ENCODE data around the gene COL3A1.

Gene COL3A1

DNA sequence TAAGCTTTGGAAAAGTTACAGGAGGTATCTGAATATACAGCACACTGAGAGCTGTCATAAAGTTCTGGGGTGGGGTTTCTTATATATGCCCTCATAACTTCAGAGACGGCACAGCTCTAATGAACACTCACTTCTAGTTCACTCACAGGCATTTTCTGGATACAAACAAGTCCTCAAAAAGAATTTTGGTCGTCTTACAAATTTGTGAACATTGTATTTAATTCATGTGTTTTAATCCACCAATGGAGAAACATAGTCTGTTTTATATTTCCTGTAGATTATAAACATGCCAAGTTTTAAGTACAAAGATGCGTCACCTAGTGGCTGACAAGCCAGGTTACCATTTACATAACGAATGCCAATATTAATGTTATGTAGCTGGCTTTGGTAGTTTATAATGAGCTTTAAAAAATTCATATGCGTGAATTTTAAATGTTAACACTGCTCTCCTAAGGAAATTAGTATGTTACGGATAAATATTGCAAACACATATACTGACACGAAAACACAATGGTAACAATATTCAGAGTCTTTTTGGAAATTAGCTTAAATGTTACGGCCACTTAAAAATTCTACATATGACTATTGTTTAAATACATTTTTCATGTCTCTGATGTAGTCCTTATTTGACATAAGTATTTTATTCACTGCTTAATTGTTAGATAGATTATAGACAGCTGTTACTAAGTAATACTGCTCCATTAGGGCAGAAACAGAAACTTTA, 2.5 kb downstream of the COL3A1 start:
- no peak for DNase-seq

DNA sequence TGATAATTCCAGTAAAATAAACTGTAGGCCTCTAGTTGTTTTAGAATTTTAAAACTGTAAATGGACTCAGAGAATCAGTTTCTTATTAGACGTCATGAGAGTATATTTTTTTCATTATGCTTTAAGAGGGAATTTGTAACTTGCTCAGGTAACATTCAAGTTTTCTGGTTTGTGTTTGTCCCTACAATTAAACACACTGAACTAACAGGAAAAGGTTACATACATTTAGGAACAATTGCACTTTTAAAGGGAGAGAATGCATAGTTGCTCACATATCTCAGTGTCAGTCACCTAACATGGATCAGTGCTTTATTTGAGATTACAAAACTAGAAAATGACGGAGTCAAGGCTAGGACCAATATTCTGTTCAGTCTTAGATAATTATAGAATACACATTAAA, 3.1 kb downstream of the COL3A1 start:
- DNase-seq: no peak

DNA sequence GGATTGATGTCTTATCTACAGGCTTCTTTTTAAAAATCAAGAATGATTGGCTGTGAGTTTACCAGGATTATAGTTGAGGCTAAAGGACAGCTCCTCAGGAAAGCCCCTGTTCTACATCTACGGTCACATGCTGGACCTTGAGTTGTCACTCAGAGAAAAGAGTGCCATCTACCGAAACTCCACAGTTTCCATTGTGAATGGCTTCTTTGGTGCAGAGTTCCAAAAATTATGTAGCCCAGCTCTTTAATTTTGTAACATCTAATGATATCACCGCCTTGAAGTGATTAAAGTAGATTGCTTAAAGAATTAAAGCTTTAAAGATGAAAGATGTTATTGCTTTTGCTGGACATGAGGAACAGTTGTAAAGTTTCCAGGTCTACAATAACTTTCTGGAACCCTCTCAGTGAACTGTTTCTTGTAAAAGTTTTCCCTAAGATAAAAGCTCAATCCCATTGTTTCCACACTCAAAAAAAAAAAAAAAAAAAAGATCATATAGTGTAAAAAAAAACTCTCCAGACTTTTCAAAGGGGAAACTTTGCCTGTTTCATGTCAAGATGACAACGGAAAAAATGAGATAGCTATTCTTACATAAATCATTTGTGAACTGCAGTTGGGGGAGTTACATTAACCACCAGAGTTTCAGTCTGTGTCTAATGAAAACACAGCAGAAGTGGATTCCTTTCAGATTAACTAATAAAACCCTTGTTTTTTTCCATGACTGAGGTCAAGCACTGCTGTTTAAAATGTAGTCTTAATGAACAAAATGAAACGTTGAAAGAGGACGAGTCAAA, 4.3 kb downstream of the COL3A1 start:
- DNase-seq: no peak

DNA sequence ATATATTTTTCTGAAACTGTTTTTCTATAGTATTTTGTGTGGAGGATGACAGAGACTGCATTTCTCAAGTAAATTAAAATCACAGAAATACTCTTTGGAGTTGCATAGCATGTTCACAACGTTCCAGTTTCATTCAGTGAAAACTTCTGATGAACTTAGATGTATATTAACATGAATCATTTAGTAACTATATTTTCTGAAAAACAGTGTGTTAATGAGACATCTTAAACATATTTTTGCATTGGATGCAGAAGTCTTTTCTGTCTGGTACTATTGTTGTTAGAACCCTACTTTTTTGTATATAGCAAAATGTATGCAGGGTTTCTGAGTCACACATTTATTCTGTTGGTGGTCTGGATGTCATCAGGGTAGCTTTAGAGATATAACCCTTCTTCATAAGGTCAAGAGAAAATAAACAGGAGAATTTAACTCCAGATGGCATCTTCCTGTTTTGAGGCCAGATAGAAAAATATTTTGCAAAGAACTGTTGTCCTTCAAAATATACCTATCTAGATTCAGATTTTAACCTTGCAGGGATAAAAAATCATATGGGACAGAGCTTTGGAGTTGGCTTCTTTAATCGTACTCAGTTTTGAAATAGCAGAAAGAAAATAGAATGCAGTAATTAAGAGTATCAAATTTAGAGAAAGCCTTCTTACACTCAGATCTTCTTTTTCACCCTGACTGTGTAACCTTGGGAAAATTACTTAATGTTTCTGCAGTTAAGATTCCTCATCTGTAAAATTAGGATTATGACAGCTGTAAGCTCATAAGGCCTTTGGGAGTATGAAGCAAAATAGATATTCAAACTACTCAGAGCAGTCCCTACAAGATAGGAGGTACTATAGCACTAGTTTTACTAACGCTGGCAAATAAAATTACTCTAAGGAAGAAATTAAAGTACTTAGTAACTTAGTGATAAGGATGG, 5.3 kb downstream of the COL3A1 start:
- DNase-seq: no peak

DNA sequence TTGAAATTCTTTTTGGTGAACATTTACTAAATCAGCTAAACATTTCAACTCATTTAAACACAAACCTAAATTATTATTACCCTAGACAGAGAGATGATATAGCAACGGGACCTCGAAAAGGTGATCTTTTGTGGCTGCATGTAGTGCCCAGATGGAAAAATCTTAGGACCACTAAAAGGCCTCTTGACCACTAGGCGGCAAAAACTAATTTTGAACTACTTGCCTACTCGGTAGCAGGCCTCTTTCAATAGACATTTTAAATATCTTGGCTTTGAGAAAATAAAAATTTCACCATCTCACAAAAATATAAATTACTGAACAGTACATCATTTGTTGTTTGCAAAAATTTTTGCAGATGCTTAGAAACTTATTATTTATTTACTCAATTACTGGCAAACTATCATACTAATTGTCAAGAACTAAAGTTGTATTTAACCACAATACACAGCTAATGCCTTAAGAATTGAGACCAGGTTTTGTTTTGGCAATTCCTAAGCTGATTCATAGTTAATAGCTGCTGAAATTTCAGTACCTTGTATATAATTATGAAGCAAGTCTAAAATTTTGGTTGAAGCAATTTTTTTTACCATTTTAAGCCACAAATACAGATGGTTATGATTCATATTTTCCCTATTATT, 9.4 kb downstream of the COL3A1 start:
- no peak for DNase-seq

DNA sequence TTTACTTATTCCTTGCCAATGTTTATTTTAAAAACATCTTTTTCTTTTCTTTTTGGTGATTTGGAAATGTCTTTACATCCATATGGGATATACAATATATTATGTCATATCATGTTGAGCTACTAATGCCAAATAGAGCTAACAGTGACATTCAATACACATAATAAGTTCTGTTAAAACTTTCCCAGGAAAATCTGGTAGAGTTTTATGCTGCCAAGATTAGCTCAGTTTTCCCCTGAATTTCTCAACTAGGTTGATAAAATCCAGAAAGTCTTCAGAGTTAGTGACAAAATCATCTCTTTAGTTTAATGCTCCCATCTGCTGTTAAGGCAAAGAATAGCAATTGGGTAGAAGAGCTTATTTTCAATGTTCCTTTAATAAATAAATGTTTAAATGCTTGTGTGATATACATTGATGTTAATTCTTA, 9.9 kb downstream of the COL3A1 start:
- no peak for DNase-seq

DNA sequence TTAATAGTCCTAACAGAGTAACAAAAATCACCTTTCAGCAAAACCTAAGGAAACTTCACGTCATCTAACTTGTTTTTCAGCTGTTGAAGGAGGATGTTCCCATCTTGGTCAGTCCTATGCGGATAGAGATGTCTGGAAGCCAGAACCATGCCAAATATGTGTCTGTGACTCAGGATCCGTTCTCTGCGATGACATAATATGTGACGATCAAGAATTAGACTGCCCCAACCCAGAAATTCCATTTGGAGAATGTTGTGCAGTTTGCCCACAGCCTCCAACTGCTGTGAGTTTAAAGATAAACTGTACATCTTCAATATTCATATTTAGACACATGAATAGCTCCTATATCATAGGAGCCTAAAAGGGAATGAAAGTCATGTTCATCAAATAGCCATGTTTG, 10.5 kb downstream of the COL3A1 start:
- no peak for DNase-seq

DNA sequence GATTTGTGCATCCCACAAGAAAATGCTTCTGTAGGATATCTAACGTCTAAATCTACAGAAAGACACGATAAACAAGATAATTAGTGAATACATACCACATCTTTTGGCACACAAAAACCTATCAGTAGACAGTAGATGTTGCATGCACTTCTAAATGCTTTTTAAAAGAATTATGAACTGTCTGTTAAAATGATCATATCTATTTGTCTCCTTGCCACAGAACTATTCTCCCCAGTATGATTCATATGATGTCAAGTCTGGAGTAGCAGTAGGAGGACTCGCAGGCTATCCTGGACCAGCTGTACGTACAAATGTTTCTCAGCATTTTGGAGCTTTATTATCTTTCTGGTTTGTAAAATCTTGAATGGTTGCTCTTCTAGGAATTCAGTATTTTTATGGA, 12.7 kb downstream of the COL3A1 start:
- DNase-seq: no peak

DNA sequence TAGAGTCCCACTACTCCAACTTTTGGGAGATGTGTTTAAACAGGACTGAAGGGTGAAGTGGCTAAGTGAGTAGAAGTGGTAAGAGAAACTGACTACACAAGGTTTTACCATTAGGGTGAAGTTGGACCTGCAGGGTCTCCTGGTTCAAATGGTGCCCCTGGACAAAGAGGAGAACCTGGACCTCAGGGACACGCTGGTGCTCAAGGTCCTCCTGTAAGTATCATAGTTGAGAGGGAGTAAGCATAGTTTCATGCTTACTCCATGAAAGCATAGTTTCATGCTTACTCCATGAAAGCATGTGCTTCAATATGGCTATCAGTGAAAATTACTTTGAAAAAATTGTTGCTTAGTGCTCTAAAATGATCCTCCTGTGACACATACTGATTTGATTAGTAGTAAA, 19.1 kb downstream of the COL3A1 start:
- DNase-seq: no peak

DNA sequence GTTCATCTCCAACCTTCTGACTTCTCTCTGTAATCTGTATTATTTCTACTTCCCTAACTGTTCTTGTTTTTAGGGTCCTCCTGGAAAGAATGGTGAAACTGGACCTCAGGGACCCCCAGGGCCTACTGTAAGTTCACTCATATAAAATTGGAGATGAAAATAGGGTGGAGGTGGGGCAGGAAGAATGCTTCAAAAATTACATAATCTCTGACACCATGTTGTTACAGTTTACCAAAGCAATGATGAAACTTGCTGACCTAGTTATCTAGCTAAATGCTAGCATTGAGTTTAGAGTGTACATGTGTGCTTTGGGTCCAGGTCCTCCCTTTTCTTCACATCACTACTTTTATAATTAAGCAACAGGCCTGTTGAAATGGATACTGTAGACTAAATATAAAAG, 23.1 kb downstream of the COL3A1 start:
- no peak for DNase-seq

DNA sequence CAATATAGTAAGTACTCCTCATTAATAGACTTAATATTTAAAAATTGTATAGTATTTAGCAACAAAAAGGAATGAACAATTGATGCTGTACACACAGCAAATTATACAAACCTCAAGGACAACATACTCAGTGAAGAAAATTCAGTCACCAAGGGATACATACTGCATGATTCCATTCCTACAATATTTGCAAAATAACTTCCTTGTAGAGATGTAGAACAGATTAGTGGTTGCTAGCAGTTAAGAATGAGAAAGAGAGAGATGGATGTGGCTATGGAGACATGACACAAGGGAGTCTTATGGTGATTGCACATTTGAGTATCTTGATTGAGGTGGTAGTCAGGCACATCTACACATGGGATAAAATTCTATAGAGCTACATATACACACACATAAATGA, 26.0 kb downstream of the COL3A1 start:
- no peak for DNase-seq

DNA sequence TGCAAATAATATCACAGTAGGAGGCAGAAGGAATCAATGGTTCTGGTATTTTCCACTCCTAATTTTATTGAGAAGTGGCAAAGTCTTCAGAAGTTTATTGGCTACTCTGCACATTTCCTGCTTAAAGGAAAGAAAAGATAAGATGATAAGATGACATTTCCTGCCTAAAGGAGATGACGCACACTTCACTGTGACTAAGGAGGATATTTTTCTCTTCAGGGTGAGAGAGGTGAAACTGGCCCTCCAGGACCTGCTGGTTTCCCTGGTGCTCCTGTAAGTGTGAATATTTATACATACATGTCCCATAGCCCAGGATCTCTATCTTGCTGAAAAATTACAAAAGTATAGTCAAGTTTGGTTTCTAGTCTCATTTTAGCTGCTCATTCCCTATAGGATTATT, 27.9 kb downstream of the COL3A1 start:
- no peak for DNase-seq

DNA sequence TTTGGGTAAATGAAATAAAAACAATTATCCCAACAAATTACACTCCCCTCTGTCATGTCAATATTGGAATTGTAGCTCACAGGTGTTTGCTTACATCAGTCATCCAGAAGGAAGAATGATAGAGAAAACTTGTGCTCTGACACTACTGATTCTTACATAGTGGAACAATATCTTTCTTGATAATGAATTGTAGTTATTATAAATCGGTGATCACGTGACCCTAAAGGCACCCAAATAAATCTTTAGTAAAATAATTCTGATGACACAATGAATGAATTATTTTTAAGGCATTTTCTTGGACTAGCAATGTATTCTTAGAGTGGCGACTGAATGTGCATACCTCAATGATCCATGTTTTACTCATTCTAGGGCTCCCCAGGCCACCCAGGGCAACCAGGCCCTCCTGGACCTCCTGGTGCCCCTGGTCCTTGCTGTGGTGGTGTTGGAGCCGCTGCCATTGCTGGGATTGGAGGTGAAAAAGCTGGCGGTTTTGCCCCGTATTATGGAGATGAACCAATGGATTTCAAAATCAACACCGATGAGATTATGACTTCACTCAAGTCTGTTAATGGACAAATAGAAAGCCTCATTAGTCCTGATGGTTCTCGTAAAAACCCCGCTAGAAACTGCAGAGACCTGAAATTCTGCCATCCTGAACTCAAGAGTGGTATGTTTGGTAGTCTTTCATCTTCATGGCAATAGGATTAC, 34.5 kb downstream of the COL3A1 start:
- DNase-seq: no peak

DNA sequence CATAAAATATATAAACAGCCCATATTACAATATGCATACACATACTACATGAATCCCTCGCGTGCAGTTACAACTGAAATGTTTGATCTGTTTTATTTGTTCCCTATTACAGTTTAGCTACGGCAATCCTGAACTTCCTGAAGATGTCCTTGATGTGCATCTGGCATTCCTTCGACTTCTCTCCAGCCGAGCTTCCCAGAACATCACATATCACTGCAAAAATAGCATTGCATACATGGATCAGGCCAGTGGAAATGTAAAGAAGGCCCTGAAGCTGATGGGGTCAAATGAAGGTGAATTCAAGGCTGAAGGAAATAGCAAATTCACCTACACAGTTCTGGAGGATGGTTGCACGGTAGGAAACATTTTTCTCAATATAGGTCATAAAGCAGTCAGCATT, 36.4 kb downstream of the COL3A1 start:
- no peak for DNase-seq

DNA sequence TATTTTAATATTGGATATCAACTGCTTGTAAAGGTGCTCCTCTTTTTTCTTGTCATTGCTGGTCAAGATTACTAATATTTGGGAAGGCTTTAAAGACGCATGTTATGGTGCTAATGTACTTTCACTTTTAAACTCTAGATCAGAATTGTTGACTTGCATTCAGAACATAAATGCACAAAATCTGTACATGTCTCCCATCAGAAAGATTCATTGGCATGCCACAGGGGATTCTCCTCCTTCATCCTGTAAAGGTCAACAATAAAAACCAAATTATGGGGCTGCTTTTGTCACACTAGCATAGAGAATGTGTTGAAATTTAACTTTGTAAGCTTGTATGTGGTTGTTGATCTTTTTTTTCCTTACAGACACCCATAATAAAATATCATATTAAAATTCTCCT, 38.2 kb downstream of the COL3A1 start:
- DNase-seq: no peak

DNA sequence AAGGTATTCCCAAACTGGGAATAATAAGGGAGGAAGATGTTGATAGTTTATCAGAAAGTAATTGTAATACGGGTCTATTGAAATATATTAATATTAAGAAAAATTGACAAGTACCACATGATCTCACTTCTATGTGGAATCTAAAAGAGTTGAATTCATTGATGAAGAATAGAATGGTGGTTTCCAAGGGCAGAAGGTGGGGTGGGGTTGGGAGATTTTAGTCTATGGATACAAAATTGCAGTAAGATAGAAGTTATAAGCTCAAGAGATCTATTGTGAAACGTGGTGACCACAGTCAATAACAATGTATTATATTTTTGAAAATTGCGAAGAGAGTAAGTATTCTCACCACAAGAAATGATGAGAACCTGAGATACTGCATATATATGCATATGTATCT, 38.9 kb downstream of the COL3A1 start:
- DNase-seq: no peak

DNA sequence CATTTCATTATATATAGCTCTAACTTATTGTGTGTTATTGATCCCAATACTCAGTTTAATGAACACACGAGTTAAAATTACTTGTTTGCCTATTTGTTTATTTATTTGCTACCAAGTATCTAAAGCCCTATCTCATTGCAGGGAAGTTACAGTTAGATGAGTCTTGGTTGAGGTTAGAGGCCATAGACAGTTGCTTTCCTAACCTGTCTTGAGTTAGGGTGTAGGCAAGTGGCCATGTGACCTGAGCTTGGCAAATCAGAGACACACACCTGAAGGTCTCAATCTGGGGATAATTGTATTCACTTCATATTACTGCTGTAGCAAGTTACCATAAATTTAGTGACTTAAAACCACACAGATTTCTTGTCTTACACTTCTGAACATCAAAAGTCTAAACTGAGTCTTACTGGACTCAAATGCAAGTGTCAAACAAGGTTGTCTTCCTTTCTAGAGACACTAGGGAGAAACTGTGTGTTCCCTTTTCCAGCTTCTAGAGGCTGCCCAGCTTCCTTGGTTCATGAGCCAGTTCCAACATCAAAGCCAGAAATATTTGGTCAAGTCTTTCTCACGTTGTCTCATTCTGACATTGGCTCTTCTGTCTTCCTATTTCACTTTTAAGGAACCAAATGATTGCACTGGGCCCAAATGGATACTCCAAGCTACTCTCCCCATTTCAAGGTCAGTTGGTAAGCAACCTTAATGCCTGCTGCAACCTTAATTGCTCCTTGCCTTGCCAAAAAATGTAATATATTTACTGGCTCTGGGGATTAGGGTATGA, 39.7 kb downstream of the COL3A1 start:
- no peak for DNase-seq

DNA sequence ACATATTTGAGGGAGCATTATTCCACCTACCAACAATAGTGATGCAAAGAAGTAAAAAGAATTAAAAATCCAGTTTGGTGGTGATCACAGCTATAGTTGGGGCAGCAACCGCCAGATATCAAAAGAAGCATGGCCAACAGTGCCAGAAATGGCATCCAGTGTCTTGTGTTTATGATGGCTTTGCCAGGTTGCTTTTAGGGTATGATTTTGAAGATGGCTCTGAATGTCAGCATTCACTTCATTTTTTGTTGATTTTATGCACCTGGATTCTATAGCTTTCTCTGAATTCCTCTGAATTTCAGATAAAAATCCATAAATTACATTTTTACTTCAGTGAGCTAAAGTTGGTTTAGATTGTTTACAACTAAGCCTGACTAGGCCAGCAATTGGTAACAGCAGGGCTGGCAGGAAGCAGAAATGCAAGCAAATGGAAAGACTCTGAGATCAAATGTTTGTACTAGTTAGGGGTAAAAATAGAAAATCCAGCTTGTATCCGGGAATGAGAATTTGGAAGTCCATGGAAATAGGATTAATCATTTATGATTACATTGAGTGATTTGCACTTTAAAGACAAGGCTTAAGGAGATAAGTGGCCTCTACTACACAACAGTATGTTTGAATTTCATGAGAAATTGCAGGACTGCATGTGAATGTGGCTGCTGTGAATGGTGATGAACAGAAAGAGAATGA, 40.4 kb downstream of the COL3A1 start:
- no peak for DNase-seq

DNA sequence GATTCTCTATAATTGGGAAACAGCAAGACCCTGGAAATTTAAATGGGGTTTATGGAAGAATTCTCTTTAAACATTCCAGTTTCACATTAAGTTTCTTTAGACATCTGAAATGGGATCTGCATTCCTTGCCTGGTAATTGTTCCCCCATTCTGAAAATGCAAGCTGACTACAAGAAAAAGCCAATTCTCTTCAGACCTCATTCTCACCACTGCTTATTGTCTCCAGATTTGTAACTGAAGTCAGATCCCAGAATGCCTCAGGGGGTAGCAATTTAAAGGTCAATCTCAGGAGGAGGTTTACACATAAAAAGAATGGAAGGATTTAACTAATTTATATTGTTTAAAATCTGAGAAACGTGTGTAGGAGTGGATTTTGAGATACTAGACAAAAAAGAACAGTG, 41.2 kb downstream of the COL3A1 start:
- DNase-seq: no peak

DNA sequence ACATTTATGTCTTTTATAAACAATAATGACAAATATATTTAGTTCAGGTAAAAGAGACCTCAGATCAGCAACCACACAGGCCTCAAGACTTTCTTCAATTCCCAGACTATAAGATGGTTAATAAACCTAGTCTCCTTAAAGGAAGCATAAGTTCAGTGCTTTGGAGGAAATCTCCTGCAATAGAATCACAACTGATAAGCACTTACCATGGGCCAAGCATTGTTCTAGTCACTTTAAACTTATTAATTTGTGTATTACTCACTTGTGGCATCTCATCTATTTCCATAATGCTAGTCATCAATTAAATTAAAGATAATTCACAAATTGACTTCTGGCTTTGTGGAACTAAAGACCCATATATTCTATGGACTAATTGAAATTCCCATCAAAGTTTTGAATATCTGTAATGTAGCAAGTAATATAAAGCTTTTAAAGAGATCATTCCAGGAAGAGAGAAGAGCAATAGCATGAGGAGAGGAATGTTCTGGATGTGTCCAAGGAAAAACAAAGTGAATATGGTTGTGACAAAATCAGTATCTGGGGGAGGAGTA, 42.2 kb downstream of the COL3A1 start:
- DNase-seq: no peak

DNA sequence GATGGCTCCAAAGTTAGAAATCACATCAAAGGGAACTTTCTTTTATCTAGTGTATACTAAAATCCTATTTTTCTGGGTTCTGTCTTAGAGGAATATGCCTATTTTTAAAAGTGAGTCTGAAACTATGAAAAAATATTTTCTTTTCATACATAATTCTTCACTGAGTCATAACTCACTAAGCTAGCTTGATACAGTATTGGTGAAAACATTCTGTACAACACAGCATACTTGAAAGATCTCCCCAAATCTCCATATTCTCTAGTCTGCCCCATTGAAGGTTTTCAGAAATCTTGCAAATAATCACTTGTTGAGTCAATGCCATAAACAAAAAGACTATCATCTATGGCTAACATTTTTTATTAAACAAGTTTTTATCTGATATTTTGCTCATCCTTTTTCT, 44.5 kb downstream of the COL3A1 start:
- DNase-seq: no peak
